HepG2 (cell line): ENCODE measurements around the gene DYNC1LI2. TPM values are rescaled to one million over a fixed set of nuclear protein-coding genes. Genes with fewer than 3 reads are reported as not detected.

ENCODE experiments used
- ATAC-seq: fragments of 200-7000 bp; cut with Tn5 transposase; 3 replicates; pipeline ENCODE4 v1.9.1; 2020; ENCODE audit warnings: mild to moderate bottlenecking, moderate library complexity
- BruUV-seq: library from RNA; stranded (reverse); fragments of 400-500 nt; replicated peaks from 2 replicates; lab custom pipeline; 2021; lab: Mats Ljungman, UMichigan
- CTCF ChIA-PET: fragments of 300-600 bp; formaldehyde crosslinking; extraction: SDS; loops from one replicate; lab custom pipeline; 2021; ENCODE audit warnings: low total read pairs, inconsistent platforms, low intra/inter-chr PET ratio; lab: Yijun Ruan, JAX
- POLR2A ChIA-PET: fragments of 350-600 bp; sonication (Branson Sonifier 250); formaldehyde crosslinking; loops from one replicate; lab custom pipeline; 2020; ENCODE audit warnings: antibody characterized with exemption, inconsistent platforms; lab: Yijun Ruan, JAX
- DNase-seq: peaks from one replicate; pipeline ENCODE4 v3.0.0-alpha.2; 2015; ENCODE audit warnings: low spot score
- FAIRE-seq: peaks from 3 replicates; lab custom pipeline; 2011; peaks lifted over from hg19 to GRCh38; lab: Jason Lieb, UNC
- H2AFZ ChIP-seq: one replicate; pipeline ENCODE4 v1.6.1; 2011; ENCODE audit warnings: low read length, inconsistent platforms
- H3K27ac ChIP-seq: fragments of 300-600 bp; 3 replicates; pipeline ENCODE4 v1.8.0; 2011; ENCODE audit warnings: mixed run types, mild to moderate bottlenecking, mixed read lengths, low read length, inconsistent platforms; ENCODE audit not compliant: insufficient read depth; ENCODE audit errors: extremely low read length
- H3K27me3 ChIP-seq, 2 experiments: fragments of 200-600 bp in 1 of 2; 2 replicates in 1 of 2; 3 replicates in 1 of 2; pipeline versions ENCODE4 v1.6.0 to v1.8.0; 2011; ENCODE audit warnings: low read length in 2 of 2, mild to moderate bottlenecking in 2 of 2, moderate library complexity in 2 of 2, inconsistent platforms in 1 of 2; ENCODE audit not compliant: insufficient read depth in 2 of 2, control insufficient read depth in 1 of 2
- H3K36me3 ChIP-seq, 2 experiments: fragments of 200-600 bp in 1 of 2; replicated peaks in 1 of 2; 2 replicates in 1 of 2; 3 replicates in 1 of 2; pipeline versions ENCODE4 v1.5.1 to v1.8.0; 2011; ENCODE audit warnings: low read length in 2 of 2, inconsistent platforms in 1 of 2; ENCODE audit not compliant: insufficient read depth in 2 of 2, control insufficient read depth in 1 of 2
- H3K4me1 ChIP-seq: 2 replicates; pipeline ENCODE4 v1.5.1; 2012; ENCODE audit warnings: low read length, inconsistent platforms; ENCODE audit not compliant: insufficient read depth
- H3K4me2 ChIP-seq: 2 replicates; pipeline ENCODE4 v1.6.0; 2011; ENCODE audit warnings: low read depth, low read length, inconsistent platforms
- H3K4me3 ChIP-seq, 3 experiments: fragments of 200-600 bp in 1 of 3; sonication (generic), shearing (Covaris generic) in 1 of 3; replicated peaks in 1 of 3; 2 replicates each; pipeline ENCODE4 v1.5.1; 2011 to 2016; ENCODE audit warnings: low read length in 3 of 3, inconsistent platforms in 2 of 3, low read depth in 2 of 3, mild to moderate bottlenecking in 2 of 3, control low read depth in 1 of 3, mixed read lengths in 1 of 3; ENCODE audit not compliant: insufficient read depth in 1 of 3
- H3K79me2 ChIP-seq: one replicate; pipeline ENCODE4 v1.6.1; 2011; ENCODE audit warnings: low read length, inconsistent platforms; ENCODE audit not compliant: insufficient read depth
- H3K9ac ChIP-seq: 2 replicates; pipeline ENCODE4 v1.6.0; 2011; ENCODE audit warnings: mild to moderate bottlenecking, low read depth, low read length, inconsistent platforms; ENCODE audit not compliant: insufficient read depth
- H3K9me3 ChIP-seq: 2 replicates; pipeline ENCODE4 v1.5.1; 2012; ENCODE audit warnings: mild to moderate bottlenecking, low read length
- H4K20me1 ChIP-seq: 2 replicates; pipeline ENCODE4 v1.6.0; 2011; ENCODE audit warnings: inconsistent platforms, mild to moderate bottlenecking, low read length, moderate library complexity; ENCODE audit not compliant: insufficient read depth
- EEA1 ChIP-seq: sonication (generic); formaldehyde crosslinking; IDR thresholded peaks from 2 replicates; pipeline ENCODE4 v1.5.1; 2020; ENCODE audit warnings: mild to moderate bottlenecking, missing genetic modification reagents, borderline replicate concordance
- FOXP1 ChIP-seq, 2 experiments: fragments of 450-650 bp in 1 of 2; IDR thresholded peaks; 2 replicates each; pipeline ENCODE4 v1.6.1; 2017 to 2018; ENCODE audit warnings: antibody characterized with exemption in 1 of 2
- HIVEP1 ChIP-seq: sonication (generic); formaldehyde crosslinking; IDR thresholded peaks from 2 replicates; pipeline ENCODE4 v1.4.0; 2020; ENCODE audit warnings: mild to moderate bottlenecking, missing genetic modification reagents
- PCBP1 ChIP-seq: fragments of 200-400 bp; formaldehyde crosslinking; IDR thresholded peaks from 2 replicates; pipeline ENCODE4 v1.6.1; 2017; ENCODE audit warnings: mild to moderate bottlenecking, low read depth, low read length, borderline replicate concordance
- PHF21A ChIP-seq: sonication (generic); formaldehyde crosslinking; IDR thresholded peaks from 2 replicates; pipeline ENCODE4 v1.5.0; 2020; ENCODE audit warnings: mild to moderate bottlenecking, missing genetic modification reagents
- SIX1 ChIP-seq: sonication (generic); formaldehyde crosslinking; IDR thresholded peaks from 2 replicates; pipeline ENCODE4 v1.4.0; 2020; ENCODE audit warnings: missing genetic modification reagents, borderline replicate concordance
- WIZ ChIP-seq: sonication (generic); formaldehyde crosslinking; IDR thresholded peaks from 2 replicates; pipeline ENCODE4 v1.5.1; 2020; ENCODE audit warnings: mild to moderate bottlenecking, missing genetic modification reagents
- ZBTB39 ChIP-seq: sonication (generic); formaldehyde crosslinking; IDR thresholded peaks from 2 replicates; pipeline ENCODE4 v1.5.0; 2020; ENCODE audit warnings: missing genetic modification reagents
- ZNF512 ChIP-seq: sonication (generic); formaldehyde crosslinking; IDR thresholded peaks from 2 replicates; pipeline ENCODE4 v1.4.0; 2020; ENCODE audit warnings: mild to moderate bottlenecking, missing genetic modification reagents
- ZNF790 ChIP-seq: sonication (generic); formaldehyde crosslinking; IDR thresholded peaks from 2 replicates; pipeline ENCODE4 v1.8.0; 2022; ENCODE audit warnings: missing genetic modification reagents, mild to moderate bottlenecking, borderline replicate concordance
- ZNF850 ChIP-seq: sonication (generic); formaldehyde crosslinking; conservative IDR thresholded peaks from 2 replicates; pipeline ENCODE4 v1.9.0; 2021; ENCODE audit warnings: mild to moderate bottlenecking, missing genetic modification reagents
- WGBS: methylation state at CpG from one replicate; pipeline ENCODE4 v1.1.6; 2017; ENCODE audit warnings: low lambda C conversion rate; 5-methylcytosine and 5-hydroxymethylcytosine counted together
- in situ Hi-C: cut with HindIII; loops from 2 replicates; pipeline ENCODE4 v1.10.0; 2017; ENCODE audit warnings: low pct_unique_long_range_greater_than_20kb; ENCODE audit not compliant: extremely low pct_ligation_motif_present
- intact Hi-C: fragments of 100-400 bp; cut with micrococcal nuclease; formaldehyde crosslinking; loops from one replicate; pipeline ENCODE4 v1.10.0; 2022; ENCODE audit not compliant: unreplicated experiment
- polyA plus RNA-seq, 8 experiments: library from polyadenylated mRNA; depleted of rRNA in 3 of 8; stranded (reverse) in 7 of 8; unstranded in 1 of 8; fragments of >200 nt; fragmentation: Illumina TruSeq in 4 of 8; extraction: Trizol in 4 of 8; gene quantifications; 2 replicates each; pipeline versions ENCODE4 v1.2.1 to v1.2.3, GENCODE V29; 2011 to 2016; ENCODE audit warnings: low read depth in 4 of 8, missing spikeins in 1 of 8, mixed read lengths in 1 of 8; ENCODE audit not compliant: insufficient read depth in 1 of 8
- total RNA-seq, 5 experiments: library from RNA; depleted of rRNA; stranded (reverse); fragments of >200 nt; fragmentation: Illumina TruSeq; extraction: Trizol; gene quantifications; 2 replicates each; pipeline ENCODE4 v1.2.3, GENCODE V29; 2016; ENCODE audit warnings: low read depth in 1 of 5
- TF ChIP-seq, protein P1 (sequence below): sonication (generic); formaldehyde crosslinking; IDR thresholded peaks from 2 replicates; pipeline ENCODE4 v1.9.0; 2021; ENCODE audit warnings: missing genetic modification reagents, borderline replicate concordance
- TF ChIP-seq, protein P2 (sequence below), 2 experiments: sonication (generic) in 1 of 2; formaldehyde crosslinking in 1 of 2; IDR thresholded peaks; 2 replicates each; pipeline versions ENCODE4 v1.4.0 to v1.6.1; 2018 to 2020; ENCODE audit warnings: missing genetic modification reagents in 2 of 2, borderline replicate concordance in 1 of 2, low read depth in 1 of 2, mild to moderate bottlenecking in 1 of 2, missing biosample characterization in 1 of 2

Gene DYNC1LI2
- total and polyA plus RNA-seq, 2 of the 13 experiments (the other 11 are each of a cell fraction or from before 2014, with no cell fraction given), result 65.5 to 135 TPM

GRCh38 chr16:66720766-66721165, 30.6 kb downstream of the DYNC1LI2 start (continued):
- TF ChIP-seq ZBTB39 (CRISPR knock-in tag), result no peak
- TF ChIP-seq ZNF850 (CRISPR knock-in tag), result no peak
- TF ChIP-seq, all 625 proteins: peak for 0

- ATAC-seq (no peak), DNase-seq (no peak), FAIRE-seq (peak; percentile 32)
- no peaks in the 10 kb centered on the region for H3K9me3 ChIP-seq
- peaks cover 8 to 27% of the 10 kb centered on the region in 2 experiments for H3K36me3 ChIP-seq
- H3K4me1 ChIP-seq, result peaks cover 12% of the 10 kb centered on the region
- WGBS, result 97% methylated on average over 4 of the region's 4 CpGs
- no peak overlapping the region for H3K27ac ChIP-seq
- no peak overlapping the region for H3K4me3 ChIP-seq
- H3K9ac ChIP-seq, result no peak overlapping the region
- no peaks in the 10 kb centered on the region; a peak in 1 of 5 replicates for H3K27me3 ChIP-seq
- no peaks in the 10 kb centered on the region for H3K79me2 ChIP-seq
- BruUV-seq, result no TSS peak
- intact Hi-C loops, result no loop called here
- in situ Hi-C loops, result no loop called here
- no peak overlapping the region for H3K4me2 ChIP-seq
- ChIA-PET CTCF (no interaction called here), POLR2A (no interaction called here)
- no peak overlapping the region for H2AFZ ChIP-seq
- no peaks in the 10 kb centered on the region for H4K20me1 ChIP-seq
- TF ChIP-seq FOXP1 (IDR thresholded peaks at IDR 0.05) (no peak), FOXP1 (CRISPR knock-in tag; IDR thresholded peaks at IDR 0.05) (no peak), SIX1 (no peak), EEA1 (CRISPR knock-in tag) (no peak), PHF21A (CRISPR knock-in tag) (no peak), HIVEP1 (CRISPR knock-in tag) (no peak), ZNF790 (CRISPR knock-in tag) (no peak), PCBP1 (no peak), ZNF512 (CRISPR knock-in tag) (no peak), WIZ (CRISPR knock-in tag) (no peak)
- TF ChIP-seq, protein P1, sequence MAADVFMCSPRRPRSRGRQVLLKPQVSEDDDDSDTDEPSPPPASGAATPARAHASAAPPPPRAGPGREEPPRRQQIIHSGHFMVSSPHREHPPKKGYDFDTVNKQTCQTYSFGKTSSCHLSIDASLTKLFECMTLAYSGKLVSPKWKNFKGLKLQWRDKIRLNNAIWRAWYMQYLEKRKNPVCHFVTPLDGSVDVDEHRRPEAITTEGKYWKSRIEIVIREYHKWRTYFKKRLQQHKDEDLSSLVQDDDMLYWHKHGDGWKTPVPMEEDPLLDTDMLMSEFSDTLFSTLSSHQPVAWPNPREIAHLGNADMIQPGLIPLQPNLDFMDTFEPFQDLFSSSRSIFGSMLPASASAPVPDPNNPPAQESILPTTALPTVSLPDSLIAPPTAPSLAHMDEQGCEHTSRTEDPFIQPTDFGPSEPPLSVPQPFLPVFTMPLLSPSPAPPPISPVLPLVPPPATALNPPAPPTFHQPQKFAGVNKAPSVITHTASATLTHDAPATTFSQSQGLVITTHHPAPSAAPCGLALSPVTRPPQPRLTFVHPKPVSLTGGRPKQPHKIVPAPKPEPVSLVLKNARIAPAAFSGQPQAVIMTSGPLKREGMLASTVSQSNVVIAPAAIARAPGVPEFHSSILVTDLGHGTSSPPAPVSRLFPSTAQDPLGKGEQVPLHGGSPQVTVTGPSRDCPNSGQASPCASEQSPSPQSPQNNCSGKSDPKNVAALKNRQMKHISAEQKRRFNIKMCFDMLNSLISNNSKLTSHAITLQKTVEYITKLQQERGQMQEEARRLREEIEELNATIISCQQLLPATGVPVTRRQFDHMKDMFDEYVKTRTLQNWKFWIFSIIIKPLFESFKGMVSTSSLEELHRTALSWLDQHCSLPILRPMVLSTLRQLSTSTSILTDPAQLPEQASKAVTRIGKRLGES (CRISPR knock-in tag), result no peak
- TF ChIP-seq, protein P2, sequence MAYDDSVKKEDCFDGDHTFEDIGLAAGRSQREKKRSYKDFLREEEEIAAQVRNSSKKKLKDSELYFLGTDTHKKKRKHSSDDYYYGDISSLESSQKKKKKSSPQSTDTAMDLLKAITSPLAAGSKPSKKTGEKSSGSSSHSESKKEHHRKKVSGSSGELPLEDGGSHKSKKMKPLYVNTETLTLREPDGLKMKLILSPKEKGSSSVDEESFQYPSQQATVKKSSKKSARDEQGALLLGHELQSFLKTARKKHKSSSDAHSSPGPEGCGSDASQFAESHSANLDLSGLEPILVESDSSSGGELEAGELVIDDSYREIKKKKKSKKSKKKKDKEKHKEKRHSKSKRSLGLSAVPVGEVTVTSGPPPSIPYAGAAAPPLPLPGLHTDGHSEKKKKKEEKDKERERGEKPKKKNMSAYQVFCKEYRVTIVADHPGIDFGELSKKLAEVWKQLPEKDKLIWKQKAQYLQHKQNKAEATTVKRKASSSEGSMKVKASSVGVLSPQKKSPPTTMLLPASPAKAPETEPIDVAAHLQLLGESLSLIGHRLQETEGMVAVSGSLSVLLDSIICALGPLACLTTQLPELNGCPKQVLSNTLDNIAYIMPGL (CRISPR knock-in tag; IDR thresholded peaks at IDR 0.05; ENCODE audit: borderline replicate concordance in 1 of 2, low read depth in 1 of 2), result no peak
Measured at GRCh38 chr16:66719246-66719645, 32.2 kb downstream of the DYNC1LI2 start.
